Tibial nerve (tissue), 4 donors: ENCODE results near the gene STK17A. TPM values are rescaled to one million over a fixed set of nuclear protein-coding genes. Genes with fewer than 3 reads are reported as not detected.
A peak's percentile ranks its signal among the peaks of the same experiment; 100 is the strongest.

Experiments used
- DNase-seq, 2 donors: peaks; one replicate each; pipeline ENCODE4 v3.0.0-alpha.2; 2019; ENCODE audit warnings: low spot score in 2 of 2
- H3K27ac ChIP-seq, 4 donors: fragments of 200-600 bp; sonication (generic) in 3 of 4; one replicate each; pipeline ENCODE4 v1.5.1; 2017 to 2019; ENCODE audit warnings: mild to moderate bottlenecking in 1 of 4
- H3K27me3 ChIP-seq, 2 donors: fragments of 200-600 bp; sonication (generic) in 1 of 2; one replicate each; pipeline versions ENCODE4 v1.5.1 to v1.6.0; 2017 to 2019
- H3K36me3 ChIP-seq, 3 donors: fragments of 200-600 bp; sonication (generic); one replicate each; pipeline ENCODE4 v1.5.1; 2018 to 2019
- H3K4me1 ChIP-seq, 4 donors: fragments of 200-600 bp; sonication (generic) in 3 of 4; one replicate each; pipeline ENCODE4 v1.5.1; 2017 to 2019
- H3K4me3 ChIP-seq, 4 donors: fragments of 200-600 bp; sonication (generic) in 3 of 4; one replicate each; pipeline ENCODE4 v1.5.1; 2017 to 2019; ENCODE audit warnings: mild to moderate bottlenecking in 1 of 4, moderate library complexity in 1 of 4
- H3K9me3 ChIP-seq, 4 donors: fragments of 200-600 bp; sonication (generic) in 3 of 4; one replicate each; pipeline ENCODE4 v1.5.1; 2017 to 2019
- CTCF ChIP-seq, 5 experiments: fragments of 200-600 bp in 3 of 5; fragments of 450-650 bp in 2 of 5; sonication (generic) in 3 of 5; IDR thresholded peaks; one replicate each; pipeline ENCODE4 v1.5.1; 2016 to 2019; ENCODE audit warnings: antibody characterized with exemption in 5 of 5, mild to moderate bottlenecking in 3 of 5, moderate library complexity in 2 of 5
- EP300 ChIP-seq, 2 donors: sonication (generic); formaldehyde crosslinking; IDR thresholded peaks; one replicate each; pipeline ENCODE4 v1.6.1; 2017; ENCODE audit warnings: antibody characterized with exemption in 2 of 2, mild to moderate bottlenecking in 1 of 2
- POLR2A ChIP-seq, 2 donors: fragments of 450-650 bp; IDR thresholded peaks; one replicate each; pipeline ENCODE4 v1.6.1; 2017; ENCODE audit warnings: antibody characterized with exemption in 2 of 2, mild to moderate bottlenecking in 2 of 2, moderate library complexity in 2 of 2
- WGBS, 2 donors: methylation state at CpG; one replicate each; pipeline ENCODE4 v1.1.5; 2018; 5-methylcytosine and 5-hydroxymethylcytosine counted together
- total RNA-seq, 4 donors: library from RNA; depleted of rRNA; stranded (reverse); fragments of >200 nt; gene quantifications; one replicate each; pipeline ENCODE4 v1.1.0, GENCODE V29; 2016

STK17A gene
- total RNA-seq, 4 donors from 2014 or later = 9.0 to 23.6 (median 13.5) TPM

- no peak for DNase-seq
- peak overlapping the region in 2 of 4 donors; percentile 26 to 34 for H3K27ac ChIP-seq
- H3K4me3 ChIP-seq = no peak overlapping the region
- 70 to 86% methylated on average over 14 to 15 of the region's 15 CpGs for WGBS, 2 donors
- H3K36me3 ChIP-seq = no peaks in the 10 kb centered on the region
- H3K27me3 ChIP-seq = no peaks in the 10 kb centered on the region
- no peaks in the 10 kb centered on the region for H3K9me3 ChIP-seq
- TF ChIP-seq EP300 (IDR thresholded peaks at IDR 0.05) (no peak), POLR2A (IDR thresholded peaks at IDR 0.05) (no peak), CTCF (IDR thresholded peaks at IDR 0.05) (no peak)
- H3K4me1 ChIP-seq = peaks cover 0 to 41% (median 0%) of the 10 kb centered on the region in 4 donors
These were observed 46.1 kb upstream of the STK17A start for GRCh38 chr7:43536773-43537172.

- H3K4me3 ChIP-seq = no peak overlapping the region
- DNase-seq = no peak
- no peaks in the 10 kb centered on the region for H3K27me3 ChIP-seq
- peaks cover 0 to 41% (median 0%) of the 10 kb centered on the region in 4 donors for H3K4me1 ChIP-seq
- TF ChIP-seq CTCF (IDR thresholded peaks at IDR 0.05) (no peak), EP300 (IDR thresholded peaks at IDR 0.05) (no peak), POLR2A (IDR thresholded peaks at IDR 0.05) (no peak)
- H3K36me3 ChIP-seq = no peaks in the 10 kb centered on the region
- H3K9me3 ChIP-seq = no peaks in the 10 kb centered on the region
- no peak overlapping the region for H3K27ac ChIP-seq
- WGBS, 2 donors = 82 to 91% methylated on average over 9 of the region's 9 CpGs
These were observed 45.0 kb upstream of the STK17A start for GRCh38 chr7:43537765-43538403.

- 66 to 75% methylated on average over 4 of the region's 4 CpGs for WGBS, 2 donors
- no peaks in the 10 kb centered on the region for H3K27me3 ChIP-seq
- peaks cover 0 to 39% (median 0%) of the 10 kb centered on the region in 4 donors for H3K4me1 ChIP-seq
- H3K27ac ChIP-seq = no peak overlapping the region
- H3K4me3 ChIP-seq = no peak overlapping the region
- no peaks in the 10 kb centered on the region for H3K9me3 ChIP-seq
- TF ChIP-seq POLR2A (IDR thresholded peaks at IDR 0.05) = no peak
- no peak for DNase-seq
- H3K36me3 ChIP-seq = no peaks in the 10 kb centered on the region
These were observed 44.5 kb upstream of the STK17A start for GRCh38 chr7:43538404-43538771.

GRCh38 chr7:43540471-43540870 is 42.4 kb upstream of the STK17A start:
- TF ChIP-seq POLR2A (IDR thresholded peaks at IDR 0.05) = no peak
- no peak for TF ChIP-seq EP300 (IDR thresholded peaks at IDR 0.05)
- TF ChIP-seq CTCF (IDR thresholded peaks at IDR 0.05) = no peak
- 91 to 96% methylated on average over 3 of the region's 3 CpGs for WGBS, 2 donors

GRCh38 chr7:43542716-43543115 is 40.2 kb upstream of the STK17A start:
- DNase-seq = no peak
- H3K27me3 ChIP-seq = no peaks in the 10 kb centered on the region
- H3K9me3 ChIP-seq = peaks cover 0 to 10% (median 0%) of the 10 kb centered on the region in 4 donors
- H3K36me3 ChIP-seq = no peaks in the 10 kb centered on the region
- H3K27ac ChIP-seq = no peak overlapping the region
- WGBS, 2 donors = 77 to 78% methylated on average over 5 of the region's 5 CpGs
- H3K4me1 ChIP-seq = peaks cover 0 to 3% (median 0%) of the 10 kb centered on the region in 4 donors
- H3K4me3 ChIP-seq = no peak overlapping the region
- TF ChIP-seq POLR2A (IDR thresholded peaks at IDR 0.05) = no peak

More at GRCh38 chr7:43540471-43540870, 42.4 kb upstream of the STK17A start:
- H3K4me1 ChIP-seq = peaks cover 0 to 18% (median 0%) of the 10 kb centered on the region in 4 donors
- H3K4me3 ChIP-seq = no peak overlapping the region
- H3K36me3 ChIP-seq = no peaks in the 10 kb centered on the region
- no peak for DNase-seq
- no peaks in the 10 kb centered on the region for H3K27me3 ChIP-seq
- no peaks in the 10 kb centered on the region for H3K9me3 ChIP-seq
- no peak overlapping the region for H3K27ac ChIP-seq

GRCh38 chr7:43546231-43546630 is 36.7 kb upstream of the STK17A start:
- Histone ChIP-seq H3K36me3 (no peaks in the 10 kb centered on the region), H3K4me3 (no peak overlapping the region), H3K27ac (no peak overlapping the region), H3K4me1 (no peaks in the 10 kb centered on the region), H3K27me3 (no peaks in the 10 kb centered on the region), H3K9me3 (peaks cover 0 to 10% (median 0%) of the 10 kb centered on the region in 4 donors)
- DNase-seq = no peak
- TF ChIP-seq POLR2A (IDR thresholded peaks at IDR 0.05) (no peak), CTCF (IDR thresholded peaks at IDR 0.05) (no peak), EP300 (IDR thresholded peaks at IDR 0.05) (no peak)
